GM12878 (cell line): ENCODE measurements around the gene DIP2B. TPM values are rescaled to one million over a fixed set of nuclear protein-coding genes. Genes with fewer than 3 reads are reported as not detected.

Source experiments
- ATAC-seq: fragments of 200-7000 bp; cut with Tn5 transposase; 3 replicates; pipeline ENCODE4 v1.9.1; 2020; ENCODE audit warnings: mild to moderate bottlenecking, moderate library complexity
- BruUV-seq: library from RNA; stranded (reverse); fragments of 400-500 nt; replicated peaks from 2 replicates; lab custom pipeline; 2021; lab: Mats Ljungman, UMichigan
- CTCF ChIA-PET: fragments of 300-600 bp; sonication (Branson Sonifier 250); formaldehyde crosslinking; extraction: SDS; loops from one replicate; lab custom pipeline; 2021; ENCODE audit warnings: inconsistent platforms; lab: Yijun Ruan, JAX
- POLR2A ChIA-PET: fragments of 350-600 bp; formaldehyde crosslinking; extraction: SDS; loops from one replicate; lab custom pipeline; 2021; ENCODE audit warnings: inconsistent platforms; lab: Charles Lee
- RAD21 ChIA-PET: fragments of 300-600 bp; sonication (Branson Sonifier 250); formaldehyde crosslinking; loops from one replicate; lab custom pipeline; 2023; ENCODE audit warnings: antibody characterized with exemption; ENCODE audit not compliant: unreplicated experiment; lab: Charles Lee
- SMC1A ChIA-PET: fragments of 300-600 bp; sonication (Branson Sonifier 250); formaldehyde crosslinking; loops from one replicate; lab custom pipeline; 2023; ENCODE audit not compliant: unreplicated experiment, uncharacterized antibody; lab: Charles Lee
- DNase-seq: peaks from one replicate; pipeline ENCODE4 v3.0.0-alpha.2; 2011; ENCODE audit warnings: low read depth, low spot score
- FAIRE-seq: peaks from 3 replicates; lab custom pipeline; 2011; peaks lifted over from hg19 to GRCh38; lab: Jason Lieb, UNC
- H2AFZ ChIP-seq: 2 replicates; pipeline ENCODE4 v1.6.0; 2011; ENCODE audit warnings: low read depth, low read length, control low read depth; ENCODE audit not compliant: control insufficient read depth
- H3K27ac ChIP-seq: 2 replicates; pipeline ENCODE4 v1.5.1; 2011; ENCODE audit warnings: control low read depth; ENCODE audit not compliant: control insufficient read depth, insufficient read depth
- H3K27me3 ChIP-seq, 2 experiments: replicated peaks in 1 of 2; 2 replicates each; pipeline versions ENCODE4 v1.6.0 to v1.6.1; 2011; ENCODE audit warnings: low read length in 1 of 2; ENCODE audit not compliant: control insufficient read depth in 2 of 2, insufficient read depth in 2 of 2
- H3K36me3 ChIP-seq, 2 experiments: 2 replicates each; pipeline ENCODE4 v1.5.1; 2011; ENCODE audit warnings: low read length in 1 of 2; ENCODE audit not compliant: control insufficient read depth in 2 of 2, insufficient read depth in 2 of 2
- H3K4me1 ChIP-seq: 2 replicates; pipeline ENCODE4 v1.6.1; 2011; ENCODE audit warnings: mild to moderate bottlenecking, low read length, moderate library complexity, mixed read lengths; ENCODE audit not compliant: control insufficient read depth, insufficient read depth
- H3K4me2 ChIP-seq: 2 replicates; pipeline ENCODE4 v1.6.0; 2011; ENCODE audit warnings: control low read depth; ENCODE audit not compliant: control insufficient read depth, insufficient read depth
- H3K4me3 ChIP-seq: fragments of 200-600 bp; sonication (generic); 2 replicates; pipeline ENCODE4 v1.5.1; 2016
- H3K79me2 ChIP-seq: 2 replicates; pipeline ENCODE4 v1.6.0; 2011; ENCODE audit warnings: low read length; ENCODE audit not compliant: control insufficient read depth, insufficient read depth
- H3K9ac ChIP-seq: 2 replicates; pipeline ENCODE4 v1.8.0; 2011; ENCODE audit warnings: low read length, control low read depth, mixed read lengths; ENCODE audit not compliant: control insufficient read depth, insufficient read depth
- H3K9me3 ChIP-seq: replicated peaks from 3 replicates; pipeline ENCODE4 v1.5.1; 2011; ENCODE audit warnings: mild to moderate bottlenecking, low read length; ENCODE audit not compliant: control insufficient read depth, insufficient read depth
- H4K20me1 ChIP-seq: 2 replicates; pipeline ENCODE4 v1.6.0; 2011; ENCODE audit not compliant: control insufficient read depth, insufficient read depth
- CBFB ChIP-seq: IDR thresholded peaks from 2 replicates; pipeline ENCODE4 v1.6.1; 2016; ENCODE audit warnings: antibody characterized with exemption, low read depth
- FOXK2 ChIP-seq: fragments of 450-650 bp; IDR thresholded peaks from 2 replicates; pipeline ENCODE4 v1.6.1; 2017; ENCODE audit warnings: mild to moderate bottlenecking, moderate library complexity
- IKZF2 ChIP-seq, 2 experiments: fragments of 450-650 bp; IDR thresholded peaks; 2 replicates each; pipeline ENCODE4 v1.6.1; 2017; ENCODE audit warnings: mild to moderate bottlenecking in 2 of 2, moderate library complexity in 2 of 2
- JUND ChIP-seq: IDR thresholded peaks from 2 replicates; pipeline ENCODE4 v1.6.1; 2012; ENCODE audit warnings: low read depth, mild to moderate bottlenecking, low read length, improper control_type of control experiment, moderate library complexity
- LARP7 ChIP-seq: fragments of 450-650 bp; IDR thresholded peaks from 2 replicates; pipeline ENCODE4 v1.6.1; 2017; ENCODE audit warnings: mild to moderate bottlenecking
- MTA2 ChIP-seq: fragments of 450-650 bp; IDR thresholded peaks from 2 replicates; pipeline ENCODE4 v1.6.1; 2016; ENCODE audit warnings: low read depth, mild to moderate bottlenecking, moderate library complexity
- MTA3 ChIP-seq: IDR thresholded peaks from 2 replicates; pipeline ENCODE4 v1.6.1; 2012; ENCODE audit warnings: low read length, inconsistent platforms, borderline replicate concordance
- NR2F1 ChIP-seq: fragments of 450-650 bp; conservative IDR thresholded peaks from 2 replicates; pipeline ENCODE4 v1.6.1; 2017; ENCODE audit warnings: mild to moderate bottlenecking
- PAX5 ChIP-seq: IDR thresholded peaks from 2 replicates; pipeline ENCODE4 v1.6.1; 2011; ENCODE audit warnings: low read depth, low read length, borderline replicate concordance
- PML ChIP-seq: IDR thresholded peaks from 2 replicates; pipeline ENCODE4 v1.6.1; 2012; ENCODE audit warnings: low read length, inconsistent platforms
- SIX5 ChIP-seq: IDR thresholded peaks from 2 replicates; pipeline ENCODE4 v1.6.1; 2011; ENCODE audit warnings: mild to moderate bottlenecking, low read depth, low read length, moderate library complexity; ENCODE audit not compliant: severe bottlenecking
- SREBF1 ChIP-seq: IDR thresholded peaks from 2 replicates; pipeline ENCODE4 v1.6.1; 2012; ENCODE audit warnings: mild to moderate bottlenecking, low read length
- TARDBP ChIP-seq: IDR thresholded peaks from 2 replicates; pipeline ENCODE4 v1.6.1; 2016; ENCODE audit warnings: borderline replicate concordance
- WGBS: methylation state at CpG from one replicate; pipeline ENCODE4 v1.1.6; 2016; ENCODE audit warnings: low lambda C conversion rate; ENCODE audit not compliant: insufficient replicate concordance, insufficient coverage; ENCODE audit errors: missing lambda C conversion rate; 5-methylcytosine and 5-hydroxymethylcytosine counted together
- in situ Hi-C: fragments of 300-500 bp; cut with MboI; formaldehyde crosslinking; loops from 9 replicates; pipeline ENCODE4 v1.14.3; 2018; ENCODE audit warnings: mixed read lengths
- intact Hi-C: fragments of 100-400 bp; cut with micrococcal nuclease; formaldehyde crosslinking; loops from one replicate; pipeline ENCODE4 v1.14.2; 2022; ENCODE audit not compliant: unreplicated experiment
- polyA plus RNA-seq, 11 experiments: library from polyadenylated mRNA; depleted of rRNA in 4 of 11; unstranded in 6 of 11; stranded (reverse) in 5 of 11; fragments of >200 nt; fragmentation: Nextera tagmentation in 4 of 11; fragmentation: Illumina TruSeq in 1 of 11; extraction: Ambion mirVana in 4 of 11; extraction: Trizol in 1 of 11; gene quantifications; 1 replicate in 1 of 11; 2 replicates in 10 of 11; pipeline versions ENCODE4 v1.2.1 to v1.2.3, GENCODE V29; 2011 to 2016; ENCODE audit warnings: inconsistent platforms in 2 of 11, missing spikeins in 2 of 11, low read depth in 1 of 11
- total RNA-seq, 4 experiments: library from RNA; depleted of rRNA in 3 of 4; stranded (reverse); fragments of >200 nt in 3 of 4; fragmentation: Illumina TruSeq in 1 of 4; extraction: Trizol in 1 of 4; gene quantifications; 2 replicates each; pipeline versions ENCODE4 v1.2.1 to v1.2.3, GENCODE V29; 2013 to 2021
- TF ChIP-seq, protein P1 (sequence below): fragments of 450-650 bp; IDR thresholded peaks from 2 replicates; pipeline ENCODE4 v1.6.1; 2017; ENCODE audit warnings: mild to moderate bottlenecking, low read depth, inconsistent platforms; ENCODE audit not compliant: poor library complexity, severe bottlenecking
- TF ChIP-seq, protein P2 (sequence below): IDR thresholded peaks from 2 replicates; pipeline ENCODE4 v1.6.1; 2011; ENCODE audit warnings: low read depth, low read length, improper control_type of control experiment, borderline replicate concordance

The DIP2B gene
- total and polyA plus RNA-seq, 10 of the 15 experiments (the other 5 are each of a cell fraction or from before 2014, with no cell fraction given): 4.5 to 30.0 (median 18.6) TPM

DNA sequence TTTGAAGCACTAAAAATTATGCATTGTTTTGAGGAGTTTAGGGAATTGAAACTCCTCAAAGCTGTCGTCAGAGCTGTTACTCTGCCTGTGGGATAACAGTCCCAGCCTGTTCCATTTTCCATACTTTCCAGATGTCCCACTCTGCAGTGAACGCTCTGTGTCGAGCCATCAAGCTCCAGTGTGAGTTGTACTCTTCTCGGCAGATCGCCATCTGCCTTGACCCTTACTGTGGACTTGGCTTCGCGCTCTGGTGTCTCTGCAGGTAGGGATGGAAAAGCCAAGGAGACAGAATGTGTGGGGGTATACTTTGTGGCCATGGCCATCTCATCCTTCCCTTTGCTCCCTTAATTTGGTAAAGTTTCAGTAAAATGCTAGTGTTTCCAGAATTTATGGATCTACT is 223.6 kb downstream of the DIP2B start:
- no TSS peak for BruUV-seq
- in situ Hi-C loops: no loop called here
- ChIA-PET POLR2A (no interaction called here), CTCF (interaction anchor here (0.7 kb wide), 1 partner anchor 95 kb away, joined by 5 read pairs; no protein-coding TSS in a partner anchor), RAD21 (no interaction called here), SMC1A (interaction anchor here (0.9 to 1.5 kb wide), 3 partner anchors 11 to 225 kb away, joined by 3 read pairs; no protein-coding TSS in a partner anchor)
- DNase-seq (no peak), ATAC-seq (no peak), FAIRE-seq (no peak)
- Histone ChIP-seq H3K79me2 (no peaks in the 10 kb centered on the region), H3K4me2 (no peak overlapping the region), H4K20me1 (no peaks in the 10 kb centered on the region), H3K4me3 (no peak overlapping the region), H3K27me3 (no peaks in the 10 kb centered on the region), H3K9me3 (no peaks in the 10 kb centered on the region), H2AFZ (no peak overlapping the region), H3K4me1 (no peaks in the 10 kb centered on the region), H3K36me3 (peaks cover 12 to 31% of the 10 kb centered on the region in 2 experiments), H3K27ac (no peak overlapping the region), H3K9ac (no peak overlapping the region)
- TF ChIP-seq IKZF2 (IDR thresholded peaks at IDR 0.05) (no peak), PML (no peak), NR2F1 (no peak), PAX5 (no peak), MTA3 (no peak), FOXK2 (no peak), SREBF1 (no peak), LARP7 (no peak), JUND (no peak), SIX5 (no peak), MTA2 (no peak), CBFB (no peak), TARDBP (no peak)
- TF ChIP-seq, protein P1, sequence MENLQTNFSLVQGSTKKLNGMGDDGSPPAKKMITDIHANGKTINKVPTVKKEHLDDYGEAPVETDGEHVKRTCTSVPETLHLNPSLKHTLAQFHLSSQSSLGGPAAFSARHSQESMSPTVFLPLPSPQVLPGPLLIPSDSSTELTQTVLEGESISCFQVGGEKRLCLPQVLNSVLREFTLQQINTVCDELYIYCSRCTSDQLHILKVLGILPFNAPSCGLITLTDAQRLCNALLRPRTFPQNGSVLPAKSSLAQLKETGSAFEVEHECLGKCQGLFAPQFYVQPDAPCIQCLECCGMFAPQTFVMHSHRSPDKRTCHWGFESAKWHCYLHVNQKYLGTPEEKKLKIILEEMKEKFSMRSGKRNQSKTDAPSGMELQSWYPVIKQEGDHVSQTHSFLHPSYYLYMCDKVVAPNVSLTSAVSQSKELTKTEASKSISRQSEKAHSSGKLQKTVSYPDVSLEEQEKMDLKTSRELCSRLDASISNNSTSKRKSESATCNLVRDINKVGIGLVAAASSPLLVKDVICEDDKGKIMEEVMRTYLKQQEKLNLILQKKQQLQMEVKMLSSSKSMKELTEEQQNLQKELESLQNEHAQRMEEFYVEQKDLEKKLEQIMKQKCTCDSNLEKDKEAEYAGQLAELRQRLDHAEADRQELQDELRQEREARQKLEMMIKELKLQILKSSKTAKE: no peak
- TF ChIP-seq, protein P2, sequence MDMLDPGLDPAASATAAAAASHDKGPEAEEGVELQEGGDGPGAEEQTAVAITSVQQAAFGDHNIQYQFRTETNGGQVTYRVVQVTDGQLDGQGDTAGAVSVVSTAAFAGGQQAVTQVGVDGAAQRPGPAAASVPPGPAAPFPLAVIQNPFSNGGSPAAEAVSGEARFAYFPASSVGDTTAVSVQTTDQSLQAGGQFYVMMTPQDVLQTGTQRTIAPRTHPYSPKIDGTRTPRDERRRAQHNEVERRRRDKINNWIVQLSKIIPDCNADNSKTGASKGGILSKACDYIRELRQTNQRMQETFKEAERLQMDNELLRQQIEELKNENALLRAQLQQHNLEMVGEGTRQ: no peak
- intact Hi-C loops: no loop called here
- WGBS: 99% methylated on average over 7 of the region's 7 CpGs
